ENCODE results near the gene CDH13. TPM values are rescaled to one million over a fixed set of nuclear protein-coding genes. Genes with fewer than 3 reads are reported as not detected.

Gene CDH13
- total RNA-seq, 1 donor = 102 TPM

DNA sequence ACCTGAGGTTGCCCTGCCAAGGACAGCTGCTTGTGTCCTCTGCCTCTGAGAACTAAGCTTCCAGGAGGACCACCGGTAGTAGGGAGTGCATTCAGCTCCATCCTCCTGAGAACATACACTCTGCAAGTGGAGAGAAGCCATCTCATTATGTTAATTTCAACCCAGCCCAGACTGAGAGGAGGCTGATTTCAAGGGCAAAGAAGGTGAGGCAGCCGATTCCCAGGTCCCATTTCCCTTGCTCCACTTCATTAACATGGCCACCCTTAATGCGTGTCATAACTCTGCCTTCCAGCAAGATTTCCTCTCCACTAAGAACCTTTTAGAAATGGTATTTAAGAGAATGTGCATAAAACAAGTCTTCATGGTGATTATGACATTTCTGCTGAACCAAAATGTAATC lies 72.5 kb downstream of the CDH13 start:
- H3K27me3 ChIP-seq (ENCODE audit: insufficient read depth, low read length) = no peaks in the 10 kb centered on the region
- H3K36me3 ChIP-seq (ENCODE audit: insufficient read depth, low read length) = no peaks in the 10 kb centered on the region
- peak; percentile 35 for DNase-seq (ENCODE audit: insufficient read length, low spot score, missing footprints)
- peaks cover 32% of the 10 kb centered on the region for H3K4me1 ChIP-seq (ENCODE audit: insufficient read depth, low read length)
- TF ChIP-seq, protein P1, sequence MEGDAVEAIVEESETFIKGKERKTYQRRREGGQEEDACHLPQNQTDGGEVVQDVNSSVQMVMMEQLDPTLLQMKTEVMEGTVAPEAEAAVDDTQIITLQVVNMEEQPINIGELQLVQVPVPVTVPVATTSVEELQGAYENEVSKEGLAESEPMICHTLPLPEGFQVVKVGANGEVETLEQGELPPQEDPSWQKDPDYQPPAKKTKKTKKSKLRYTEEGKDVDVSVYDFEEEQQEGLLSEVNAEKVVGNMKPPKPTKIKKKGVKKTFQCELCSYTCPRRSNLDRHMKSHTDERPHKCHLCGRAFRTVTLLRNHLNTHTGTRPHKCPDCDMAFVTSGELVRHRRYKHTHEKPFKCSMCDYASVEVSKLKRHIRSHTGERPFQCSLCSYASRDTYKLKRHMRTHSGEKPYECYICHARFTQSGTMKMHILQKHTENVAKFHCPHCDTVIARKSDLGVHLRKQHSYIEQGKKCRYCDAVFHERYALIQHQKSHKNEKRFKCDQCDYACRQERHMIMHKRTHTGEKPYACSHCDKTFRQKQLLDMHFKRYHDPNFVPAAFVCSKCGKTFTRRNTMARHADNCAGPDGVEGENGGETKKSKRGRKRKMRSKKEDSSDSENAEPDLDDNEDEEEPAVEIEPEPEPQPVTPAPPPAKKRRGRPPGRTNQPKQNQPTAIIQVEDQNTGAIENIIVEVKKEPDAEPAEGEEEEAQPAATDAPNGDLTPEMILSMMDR (IDR thresholded peaks at IDR 0.05; ENCODE audit: extremely low read depth, low read depth, low read length) = no peak
- no peaks in the 10 kb centered on the region for H3K9me3 ChIP-seq (ENCODE audit: low read depth, low read length)
- H3K27ac ChIP-seq (ENCODE audit: low read depth, low read length) = peak overlapping the region; percentile 11
- peaks cover 4% of the 10 kb centered on the region for H3K79me2 ChIP-seq (ENCODE audit: insufficient read depth, low read length)
- no peak overlapping the region for H2AFZ ChIP-seq (ENCODE audit: low read length)
- H3K4me2 ChIP-seq (ENCODE audit: insufficient read depth, low read length) = no peak overlapping the region
- no peak overlapping the region for H3K4me3 ChIP-seq (ENCODE audit: insufficient read depth, low read length)
- no peaks in the 10 kb centered on the region for H4K20me1 ChIP-seq (ENCODE audit: insufficient read depth, low read length)

DNA sequence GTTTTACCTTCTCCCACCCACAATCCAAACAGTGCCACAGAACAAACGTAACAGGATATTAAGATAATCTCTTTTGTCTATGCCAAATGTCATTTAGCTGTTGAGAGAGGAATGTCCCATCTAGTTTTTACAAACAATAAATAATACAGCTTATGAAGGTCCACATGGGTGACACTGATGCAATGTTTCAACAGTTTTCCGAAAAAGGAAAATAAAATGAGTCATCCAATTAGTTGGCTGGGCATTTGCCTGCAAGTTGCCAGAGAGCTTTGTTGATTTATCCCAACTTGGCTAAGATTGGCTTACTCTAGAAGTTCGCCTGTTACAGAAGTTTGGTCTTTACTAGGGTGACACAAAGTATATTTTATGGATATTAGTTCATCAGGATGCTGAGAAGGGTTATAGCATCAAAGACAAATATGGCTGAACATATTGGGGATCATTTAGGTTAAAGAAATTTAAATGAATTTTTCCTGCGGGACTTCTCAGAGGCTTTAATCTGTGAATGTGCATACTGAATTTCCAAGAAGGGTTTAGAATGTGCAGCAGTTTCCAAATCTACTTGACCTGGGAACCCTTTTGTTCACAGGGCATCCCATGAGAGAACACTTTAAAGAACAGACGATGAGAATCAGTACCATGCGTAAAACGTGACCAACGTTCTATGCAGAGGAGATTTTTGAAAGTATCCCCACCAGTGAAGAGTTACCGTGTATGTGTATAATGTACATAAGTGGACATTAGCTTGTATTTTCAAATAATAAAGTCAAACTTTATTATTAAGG lies 73.1 kb downstream of the CDH13 start:
- Histone ChIP-seq H3K4me1 (ENCODE audit: insufficient read depth, low read length) (peaks cover 26% of the 10 kb centered on the region), H3K27me3 (ENCODE audit: insufficient read depth, low read length) (no peaks in the 10 kb centered on the region), H3K4me2 (ENCODE audit: insufficient read depth, low read length) (no peak overlapping the region), H2AFZ (ENCODE audit: low read length) (no peak overlapping the region), H3K36me3 (ENCODE audit: insufficient read depth, low read length) (no peaks in the 10 kb centered on the region), H3K79me2 (ENCODE audit: insufficient read depth, low read length) (peaks cover 4% of the 10 kb centered on the region), H3K27ac (ENCODE audit: low read depth, low read length) (peak overlapping the region; percentile 32), H3K4me3 (ENCODE audit: insufficient read depth, low read length) (no peak overlapping the region), H4K20me1 (ENCODE audit: insufficient read depth, low read length) (no peaks in the 10 kb centered on the region), H3K9me3 (ENCODE audit: low read depth, low read length) (no peaks in the 10 kb centered on the region)
- peak; percentile 79 for DNase-seq (ENCODE audit: insufficient read length, low spot score, missing footprints)
- TF ChIP-seq, protein P1 (IDR thresholded peaks at IDR 0.05; ENCODE audit: extremely low read depth, low read depth, low read length) = no peak

DNA sequence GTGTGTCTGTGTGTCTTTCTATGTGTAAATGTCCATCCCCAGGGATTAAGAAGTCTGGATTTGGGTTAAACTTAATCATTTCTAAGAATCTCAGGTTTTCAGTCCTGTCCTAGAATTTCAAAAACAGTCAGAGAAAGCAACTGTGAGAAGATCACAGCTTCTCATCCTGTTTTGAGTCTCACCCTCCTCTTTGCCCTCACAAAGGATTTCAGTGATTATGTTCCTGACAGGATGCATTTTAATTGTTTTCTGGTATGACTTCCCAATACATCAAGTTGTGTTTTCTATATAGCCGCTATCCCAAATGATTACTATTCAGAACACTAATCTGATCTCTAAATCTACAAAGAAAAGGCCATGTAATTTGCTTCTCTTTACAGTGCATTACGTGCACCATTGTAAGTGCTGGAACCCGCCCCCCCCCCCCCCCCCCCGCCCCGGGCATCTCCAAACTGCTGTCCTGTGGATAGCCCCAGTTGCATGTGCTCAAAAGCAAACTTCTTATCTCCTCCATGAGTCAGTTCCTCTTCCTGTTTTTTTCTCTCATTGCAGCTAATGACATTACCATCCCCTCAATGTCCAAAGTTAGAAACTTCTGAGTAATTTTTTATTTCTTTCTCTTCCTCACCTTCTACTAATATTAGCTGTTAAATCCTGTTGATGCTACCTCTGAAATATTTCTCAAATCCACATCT lies 73.9 kb downstream of the CDH13 start:
- DNase-seq (ENCODE audit: insufficient read length, low spot score, missing footprints) = peak; percentile 63

More for the DNA sequence above, 73.9 kb downstream of the CDH13 start:
- H4K20me1 ChIP-seq (ENCODE audit: insufficient read depth, low read length) = no peaks in the 10 kb centered on the region
- peaks cover 23% of the 10 kb centered on the region for H3K4me1 ChIP-seq (ENCODE audit: insufficient read depth, low read length)
- peaks cover 4% of the 10 kb centered on the region for H3K79me2 ChIP-seq (ENCODE audit: insufficient read depth, low read length)
- TF ChIP-seq, protein P1 (IDR thresholded peaks at IDR 0.05; ENCODE audit: extremely low read depth, low read depth, low read length) = no peak
- no peak overlapping the region for H3K4me3 ChIP-seq (ENCODE audit: insufficient read depth, low read length)
- no peaks in the 10 kb centered on the region for H3K27me3 ChIP-seq (ENCODE audit: insufficient read depth, low read length)
- no peaks in the 10 kb centered on the region for H3K36me3 ChIP-seq (ENCODE audit: insufficient read depth, low read length)
- H3K4me2 ChIP-seq (ENCODE audit: insufficient read depth, low read length) = no peak overlapping the region
- H3K27ac ChIP-seq (ENCODE audit: low read depth, low read length) = peak overlapping the region; percentile 32
- no peaks in the 10 kb centered on the region for H3K9me3 ChIP-seq (ENCODE audit: low read depth, low read length)
- no peak overlapping the region for H2AFZ ChIP-seq (ENCODE audit: low read length)
